Measurements from ENCODE around the gene CLEC4G. TPM values are rescaled to one million over a fixed set of nuclear protein-coding genes. Genes with fewer than 3 reads are reported as not detected.

CLEC4G gene
- total and polyA plus RNA-seq, 4 donors: 0.31 to 0.96 (median 0.43) TPM; not detected in 1

DNA sequence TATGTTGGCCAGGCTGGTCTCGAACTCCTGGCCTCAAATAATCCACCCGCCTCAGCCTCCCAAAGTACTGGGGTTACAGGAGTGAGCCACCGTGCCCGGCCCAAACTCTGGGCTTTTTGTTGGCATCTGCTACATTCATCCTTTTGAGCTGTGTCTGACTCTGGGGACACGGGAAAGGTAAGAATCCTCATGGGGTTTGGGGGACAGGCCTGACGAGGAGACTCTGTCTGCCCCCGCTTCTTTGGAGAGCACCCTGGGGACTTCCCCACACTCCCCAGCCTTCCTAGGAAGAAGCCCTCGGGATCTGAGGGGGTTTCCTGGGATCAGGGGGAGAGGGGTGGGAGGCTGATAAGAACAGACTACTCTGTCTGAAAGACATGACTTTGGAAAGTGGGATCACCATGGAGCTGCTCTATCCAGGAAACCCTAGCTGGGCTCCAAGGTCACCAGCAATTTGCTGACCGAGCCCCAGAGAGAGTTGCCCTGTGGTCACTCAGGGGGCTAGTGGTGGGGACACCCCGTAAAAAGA lies 21.9 kb downstream of the CLEC4G start:
- Histone ChIP-seq H3K4me3 (no peak overlapping the region), H3K27ac (ENCODE audit: low read depth in 1 of 2, low read length in 1 of 2) (no peak overlapping the region), H3K36me3 (ENCODE audit: control insufficient read depth in 4 of 4, insufficient read depth in 4 of 4, low read length in 4 of 4) (no peaks in the 10 kb centered on the region), H3K4me1 (ENCODE audit: control insufficient read depth in 5 of 5, insufficient read depth in 5 of 5, low read length in 5 of 5) (peaks cover 0 to 8% (median 0%) of the 10 kb centered on the region in 5 donors), H3K27me3 (ENCODE audit: control insufficient read depth in 3 of 3, insufficient read depth in 3 of 3, low read length in 2 of 3) (peaks cover 0 to 2% (median 0%) of the 10 kb centered on the region in 3 donors), H3K9me3 (ENCODE audit: control insufficient read depth in 4 of 4, insufficient read depth in 3 of 4, low read length in 3 of 4) (no peaks in the 10 kb centered on the region), H3K9ac (ENCODE audit: insufficient read depth in 1 of 2, low read length in 2 of 2) (no peak overlapping the region)
- WGBS, 2 donors: 85% methylated on average over 10 of the region's 10 CpGs
- TF ChIP-seq, protein P1, sequence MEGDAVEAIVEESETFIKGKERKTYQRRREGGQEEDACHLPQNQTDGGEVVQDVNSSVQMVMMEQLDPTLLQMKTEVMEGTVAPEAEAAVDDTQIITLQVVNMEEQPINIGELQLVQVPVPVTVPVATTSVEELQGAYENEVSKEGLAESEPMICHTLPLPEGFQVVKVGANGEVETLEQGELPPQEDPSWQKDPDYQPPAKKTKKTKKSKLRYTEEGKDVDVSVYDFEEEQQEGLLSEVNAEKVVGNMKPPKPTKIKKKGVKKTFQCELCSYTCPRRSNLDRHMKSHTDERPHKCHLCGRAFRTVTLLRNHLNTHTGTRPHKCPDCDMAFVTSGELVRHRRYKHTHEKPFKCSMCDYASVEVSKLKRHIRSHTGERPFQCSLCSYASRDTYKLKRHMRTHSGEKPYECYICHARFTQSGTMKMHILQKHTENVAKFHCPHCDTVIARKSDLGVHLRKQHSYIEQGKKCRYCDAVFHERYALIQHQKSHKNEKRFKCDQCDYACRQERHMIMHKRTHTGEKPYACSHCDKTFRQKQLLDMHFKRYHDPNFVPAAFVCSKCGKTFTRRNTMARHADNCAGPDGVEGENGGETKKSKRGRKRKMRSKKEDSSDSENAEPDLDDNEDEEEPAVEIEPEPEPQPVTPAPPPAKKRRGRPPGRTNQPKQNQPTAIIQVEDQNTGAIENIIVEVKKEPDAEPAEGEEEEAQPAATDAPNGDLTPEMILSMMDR (IDR thresholded peaks at IDR 0.05; ENCODE audit: control extremely low read depth, extremely low read depth): no peak
- DNase-seq (no peak), ATAC-seq (ENCODE audit: insufficient read depth, low FRiP score) (no peak)

DNA sequence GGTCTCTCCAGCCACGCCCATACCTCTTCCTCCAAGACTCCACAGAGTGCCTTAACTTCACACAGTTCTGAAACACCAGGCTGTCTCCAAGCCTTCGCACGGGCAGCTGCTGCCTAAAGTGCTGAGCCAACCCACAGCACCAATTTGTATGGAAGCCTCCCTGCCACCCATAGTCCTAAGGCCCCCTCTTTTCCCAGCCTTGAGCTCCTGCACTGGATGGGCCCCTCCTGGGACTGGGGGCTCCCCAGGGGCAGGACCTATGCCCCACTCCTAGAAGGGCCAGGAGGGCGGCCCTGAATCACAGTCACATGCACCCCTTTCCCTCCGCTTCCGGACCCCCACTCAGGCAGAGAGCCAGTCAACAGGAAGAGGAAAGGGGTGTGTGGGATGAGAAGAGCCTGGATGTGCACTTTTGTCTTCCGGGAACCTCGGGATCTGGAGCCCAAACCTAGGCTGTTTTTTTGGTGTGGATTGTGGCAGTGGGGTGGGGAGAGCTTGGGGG lies 24.9 kb downstream of the CLEC4G start:
- Histone ChIP-seq H3K9ac (ENCODE audit: insufficient read depth in 1 of 2, low read length in 2 of 2) (no peak overlapping the region), H3K4me3 (no peak overlapping the region), H3K9me3 (ENCODE audit: control insufficient read depth in 4 of 4, insufficient read depth in 3 of 4, low read length in 3 of 4) (no peaks in the 10 kb centered on the region), H3K27ac (ENCODE audit: low read depth in 1 of 2, low read length in 1 of 2) (peak overlapping the region in 1 of 2 donors; percentile 13), H3K36me3 (ENCODE audit: control insufficient read depth in 4 of 4, insufficient read depth in 4 of 4, low read length in 4 of 4) (no peaks in the 10 kb centered on the region), H3K27me3 (ENCODE audit: control insufficient read depth in 3 of 3, insufficient read depth in 3 of 3, low read length in 2 of 3) (peaks cover 0 to 2% (median 0%) of the 10 kb centered on the region in 3 donors), H3K4me1 (ENCODE audit: control insufficient read depth in 5 of 5, insufficient read depth in 5 of 5, low read length in 5 of 5) (peaks cover 0 to 8% (median 0%) of the 10 kb centered on the region in 5 donors)
- TF ChIP-seq, protein P1 (IDR thresholded peaks at IDR 0.05; ENCODE audit: control extremely low read depth, extremely low read depth): no peak
- DNase-seq (peak in 2 of 3 donors; percentile 18 to 38), ATAC-seq (ENCODE audit: insufficient read depth, low FRiP score) (no peak)
- 45 to 51% methylated on average over 8 of the region's 8 CpGs for WGBS, 2 donors

DNA sequence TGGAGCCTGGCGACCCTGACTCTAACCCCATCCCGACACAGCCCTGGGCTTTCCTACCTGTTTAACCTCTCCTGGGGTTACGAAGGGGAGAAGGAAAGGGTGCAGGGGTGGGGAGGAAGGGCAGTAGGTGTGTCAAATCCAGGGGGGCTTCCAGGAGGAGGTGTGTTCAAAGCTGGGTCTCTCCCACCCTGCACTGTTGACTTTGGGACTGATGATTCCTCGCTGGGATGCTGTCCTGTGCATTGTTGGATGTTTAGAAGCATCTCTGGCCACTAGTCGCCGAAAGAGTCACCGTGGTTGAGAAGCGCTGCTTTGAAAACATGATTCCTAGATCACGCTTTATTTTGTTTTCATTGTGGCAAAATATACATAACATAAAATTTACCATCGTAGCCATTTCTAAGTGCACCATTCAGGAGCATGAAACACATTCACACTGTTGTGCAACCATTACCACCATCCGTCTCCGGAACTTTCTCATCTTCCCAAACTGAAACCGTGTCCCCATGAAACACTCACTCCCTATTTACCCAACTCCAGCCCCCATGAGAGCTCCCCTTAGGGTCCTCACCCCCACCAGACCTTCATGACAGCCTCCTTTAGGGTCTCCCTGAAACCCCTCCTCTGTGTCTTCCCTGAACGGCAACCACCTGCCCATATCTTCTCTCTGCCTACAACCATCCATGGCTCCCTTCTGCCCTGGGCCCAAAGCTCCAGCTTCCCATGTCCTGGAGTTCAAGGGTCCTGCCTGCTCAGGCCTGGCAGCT lies 25.5 kb downstream of the CLEC4G start:
- Histone ChIP-seq H3K36me3 (ENCODE audit: control insufficient read depth in 4 of 4, insufficient read depth in 4 of 4, low read length in 4 of 4) (no peaks in the 10 kb centered on the region), H3K9me3 (ENCODE audit: control insufficient read depth in 4 of 4, insufficient read depth in 3 of 4, low read length in 3 of 4) (no peaks in the 10 kb centered on the region), H3K27me3 (ENCODE audit: control insufficient read depth in 3 of 3, insufficient read depth in 3 of 3, low read length in 2 of 3) (peaks cover 0 to 2% (median 0%) of the 10 kb centered on the region in 3 donors), H3K27ac (ENCODE audit: low read depth in 1 of 2, low read length in 1 of 2) (peak overlapping the region in 1 of 2 donors; percentile 64), H3K4me1 (ENCODE audit: control insufficient read depth in 5 of 5, insufficient read depth in 5 of 5, low read length in 5 of 5) (peaks cover 0 to 8% (median 0%) of the 10 kb centered on the region in 5 donors), H3K9ac (ENCODE audit: insufficient read depth in 1 of 2, low read length in 2 of 2) (no peak overlapping the region), H3K4me3 (no peak overlapping the region)
- ATAC-seq (ENCODE audit: insufficient read depth, low FRiP score) (no peak), DNase-seq (no peak)
- TF ChIP-seq, protein P1 (IDR thresholded peaks at IDR 0.05; ENCODE audit: control extremely low read depth, extremely low read depth): no peak
- WGBS, 2 donors: 56 to 72% methylated on average over 14 of the region's 14 CpGs

Measured in lung (tissue), 12 donors.